Breast epithelium (tissue), 3 donors: ENCODE results near the gene ZNF862.
A peak's percentile ranks its signal among the peaks of the same experiment; 100 is the strongest.

Experiments used
- POLR2A ChIP-seq: fragments of 450-650 bp; IDR thresholded peaks from one replicate; pipeline ENCODE4 v1.6.1; 2016; ENCODE audit warnings: antibody characterized with exemption, mild to moderate bottlenecking, moderate library complexity
- POLR2AphosphoS5 ChIP-seq, 3 donors: sonication (generic); formaldehyde crosslinking; IDR thresholded peaks; one replicate each; pipeline ENCODE4 v1.6.1; 2017; ENCODE audit warnings: antibody characterized with exemption in 3 of 3
- TF ChIP-seq, protein P1 (sequence below), 3 donors: fragments of 450-650 bp; IDR thresholded peaks; one replicate each; pipeline ENCODE4 v1.5.1; 2016 to 2017; ENCODE audit warnings: antibody characterized with exemption in 3 of 3, mild to moderate bottlenecking in 3 of 3, moderate library complexity in 3 of 3

DNA sequence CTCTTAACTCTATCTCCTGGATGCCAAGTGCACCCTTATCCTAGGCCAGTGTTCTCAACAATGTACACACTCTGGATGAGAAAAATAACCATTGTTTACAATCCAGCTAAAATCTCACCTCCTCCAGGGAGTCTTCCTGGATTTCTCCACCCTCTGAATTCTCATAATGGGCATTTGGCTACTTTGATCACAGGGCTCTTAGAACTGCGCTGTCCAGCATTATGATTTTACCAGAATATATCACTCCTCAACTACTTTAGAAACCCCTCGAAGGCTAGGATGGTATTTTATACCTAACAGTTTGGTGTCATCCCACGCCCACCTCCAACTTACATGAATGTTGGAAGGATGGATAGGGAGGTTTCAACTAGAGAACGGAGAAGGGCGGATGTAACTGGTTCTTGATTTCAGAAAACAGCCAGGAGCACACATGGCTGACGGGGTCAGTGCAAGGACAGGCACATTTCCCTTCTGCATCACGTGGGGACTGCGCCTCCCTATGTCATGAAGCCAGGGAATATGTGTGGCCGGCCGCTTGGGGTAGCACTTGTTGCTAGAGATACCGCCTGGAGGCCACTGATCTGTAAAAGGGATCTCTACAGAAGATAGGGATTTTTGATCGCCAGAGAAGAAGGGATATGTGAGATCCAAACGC lies 34.4 kb downstream of the ZNF862 start:
- TF ChIP-seq, protein P1, sequence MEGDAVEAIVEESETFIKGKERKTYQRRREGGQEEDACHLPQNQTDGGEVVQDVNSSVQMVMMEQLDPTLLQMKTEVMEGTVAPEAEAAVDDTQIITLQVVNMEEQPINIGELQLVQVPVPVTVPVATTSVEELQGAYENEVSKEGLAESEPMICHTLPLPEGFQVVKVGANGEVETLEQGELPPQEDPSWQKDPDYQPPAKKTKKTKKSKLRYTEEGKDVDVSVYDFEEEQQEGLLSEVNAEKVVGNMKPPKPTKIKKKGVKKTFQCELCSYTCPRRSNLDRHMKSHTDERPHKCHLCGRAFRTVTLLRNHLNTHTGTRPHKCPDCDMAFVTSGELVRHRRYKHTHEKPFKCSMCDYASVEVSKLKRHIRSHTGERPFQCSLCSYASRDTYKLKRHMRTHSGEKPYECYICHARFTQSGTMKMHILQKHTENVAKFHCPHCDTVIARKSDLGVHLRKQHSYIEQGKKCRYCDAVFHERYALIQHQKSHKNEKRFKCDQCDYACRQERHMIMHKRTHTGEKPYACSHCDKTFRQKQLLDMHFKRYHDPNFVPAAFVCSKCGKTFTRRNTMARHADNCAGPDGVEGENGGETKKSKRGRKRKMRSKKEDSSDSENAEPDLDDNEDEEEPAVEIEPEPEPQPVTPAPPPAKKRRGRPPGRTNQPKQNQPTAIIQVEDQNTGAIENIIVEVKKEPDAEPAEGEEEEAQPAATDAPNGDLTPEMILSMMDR (IDR thresholded peaks at IDR 0.05), result peak in 2 of 3 donors; percentile 21 to 33
- TF ChIP-seq POLR2A, result no peak
- TF ChIP-seq POLR2AphosphoS5 (IDR thresholded peaks at IDR 0.05), result peak; percentile 28 to 70 (median 52)
